Esophagus muscularis mucosa (tissue), 4 donors: ENCODE data around the gene GPR84. TPM values are rescaled to one million over a fixed set of nuclear protein-coding genes. Genes with fewer than 3 reads are reported as not detected.

Source experiments
- DNase-seq: peaks from one replicate; pipeline ENCODE4 v3.0.0-alpha.2; 2017; ENCODE audit errors: extremely low spot score
- H3K27ac ChIP-seq, 4 donors: fragments of 200-600 bp; sonication (generic); replicated peaks in 1 of 4; 1 replicate in 3 of 4; 2 replicates in 1 of 4; pipeline ENCODE4 v1.5.1; 2016 to 2019; ENCODE audit warnings: mild to moderate bottlenecking in 1 of 4
- H3K27me3 ChIP-seq, 4 donors: fragments of 200-600 bp; sonication (generic); one replicate each; pipeline versions ENCODE4 v1.5.1 to v1.6.0; 2016 to 2019
- H3K36me3 ChIP-seq, 4 donors: fragments of 200-600 bp; sonication (generic); one replicate each; pipeline ENCODE4 v1.5.1; 2016 to 2019
- H3K4me1 ChIP-seq, 4 donors: fragments of 200-600 bp; sonication (generic); one replicate each; pipeline ENCODE4 v1.5.1; 2016 to 2019
- H3K4me3 ChIP-seq, 4 donors: fragments of 200-600 bp; sonication (generic); 1 replicate in 2 of 4; 2 replicates in 2 of 4; pipeline ENCODE4 v1.5.1; 2016 to 2019; ENCODE audit warnings: mild to moderate bottlenecking in 4 of 4, moderate library complexity in 1 of 4
- H3K9me3 ChIP-seq, 4 donors: fragments of 200-600 bp; sonication (generic); 1 replicate in 3 of 4; 2 replicates in 1 of 4; pipeline ENCODE4 v1.5.1; 2016 to 2019
- CTCF ChIP-seq, 3 experiments: fragments of 200-600 bp in 2 of 3; fragments of 450-650 bp in 1 of 3; sonication (generic) in 2 of 3; IDR thresholded peaks; one replicate each; pipeline ENCODE4 v1.5.1; 2017 to 2019; ENCODE audit warnings: antibody characterized with exemption in 3 of 3, mild to moderate bottlenecking in 2 of 3, moderate library complexity in 1 of 3
- EP300 ChIP-seq: sonication (generic); formaldehyde crosslinking; IDR thresholded peaks from one replicate; pipeline ENCODE4 v1.6.1; 2017; ENCODE audit warnings: antibody characterized with exemption
- POLR2A ChIP-seq: fragments of 450-650 bp; IDR thresholded peaks from one replicate; pipeline ENCODE4 v1.6.1; 2017; ENCODE audit warnings: antibody characterized with exemption, moderate library complexity, mild to moderate bottlenecking, low read depth
- POLR2AphosphoS5 ChIP-seq, 2 donors: sonication (generic); formaldehyde crosslinking; IDR thresholded peaks; one replicate each; pipeline ENCODE4 v1.6.1; 2017; ENCODE audit warnings: antibody characterized with exemption in 2 of 2
- WGBS: methylation state at CpG from one replicate; pipeline ENCODE4 v1.1.5; 2018; 5-methylcytosine and 5-hydroxymethylcytosine counted together
- intact Hi-C: fragments of 100-400 bp; cut with DNase I; formaldehyde crosslinking; loops from one replicate; pipeline ENCODE4 v1.15.1; 2023
- total RNA-seq, 4 donors: library from RNA; depleted of rRNA; stranded (reverse); fragments of >200 nt; gene quantifications; one replicate each; pipeline versions ENCODE4 v1.1.0 to v1.2.1, GENCODE V29; 2016

Gene GPR84
- total RNA-seq, 4 donors from 2014 or later = 0.66 TPM; not detected in 3

GRCh38 chr12:54349036-54349435 is 15.2 kb downstream of the GPR84 start:
- TF ChIP-seq POLR2AphosphoS5 (IDR thresholded peaks at IDR 0.05) = no peak
- TF ChIP-seq EP300 = no peak
- TF ChIP-seq CTCF (IDR thresholded peaks at IDR 0.05) = no peak
- TF ChIP-seq POLR2A = no peak
- H3K36me3 ChIP-seq = peaks cover 62 to 76% (median 74%) of the 10 kb centered on the region in 4 donors
- no peaks in the 10 kb centered on the region for H3K27me3 ChIP-seq
- no peak for DNase-seq
- H3K4me3 ChIP-seq = no peak overlapping the region
- peaks cover 19 to 36% (median 35%) of the 10 kb centered on the region in 4 donors for H3K4me1 ChIP-seq
- intact Hi-C loops = no loop called here
- WGBS = 86% methylated on average over 4 of the region's 4 CpGs
- no peaks in the 10 kb centered on the region for H3K9me3 ChIP-seq
- no peak overlapping the region for H3K27ac ChIP-seq

- Histone ChIP-seq H3K27me3 (no peaks in the 10 kb centered on the region), H3K9me3 (no peaks in the 10 kb centered on the region), H3K27ac (peak overlapping the region in 1 of 4 donors; percentile 14), H3K36me3 (peaks cover 27 to 65% (median 62%) of the 10 kb centered on the region in 4 donors), H3K4me1 (peaks cover 27 to 56% (median 47%) of the 10 kb centered on the region in 4 donors), H3K4me3 (no peak overlapping the region)
- no peak for DNase-seq
- 69% methylated on average over 9 of the region's 9 CpGs for WGBS
- intact Hi-C loops = no loop called here
- no peak for TF ChIP-seq POLR2AphosphoS5 (IDR thresholded peaks at IDR 0.05)
- TF ChIP-seq POLR2A = no peak
- TF ChIP-seq EP300 = no peak
- TF ChIP-seq CTCF (IDR thresholded peaks at IDR 0.05) = no peak
Observed at GRCh38 chr12:54341378-54342300, 22.6 kb downstream of the GPR84 start.

- Histone ChIP-seq H3K36me3 (peaks cover 23 to 57% (median 54%) of the 10 kb centered on the region in 4 donors), H3K9me3 (no peaks in the 10 kb centered on the region), H3K4me3 (no peak overlapping the region), H3K27me3 (no peaks in the 10 kb centered on the region), H3K27ac (no peak overlapping the region), H3K4me1 (peaks cover 27 to 64% (median 54%) of the 10 kb centered on the region in 4 donors)
- DNase-seq = no peak
- 94% methylated on average over 7 of the region's 7 CpGs for WGBS
- TF ChIP-seq POLR2A (no peak), CTCF (IDR thresholded peaks at IDR 0.05) (no peak), EP300 (no peak), POLR2AphosphoS5 (IDR thresholded peaks at IDR 0.05) (no peak)
- intact Hi-C loops = no loop called here
Observed at GRCh38 chr12:54340846-54341245, 23.4 kb downstream of the GPR84 start.

- WGBS = 67% methylated on average over 4 of the region's 4 CpGs
- Histone ChIP-seq H3K4me3 (no peak overlapping the region), H3K36me3 (peaks cover 7 to 37% (median 33%) of the 10 kb centered on the region in 4 donors), H3K27me3 (no peaks in the 10 kb centered on the region), H3K27ac (peak overlapping the region; percentile 41 to 77 (median 66)), H3K9me3 (no peaks in the 10 kb centered on the region), H3K4me1 (peaks cover 27 to 81% (median 70%) of the 10 kb centered on the region in 4 donors)
- no peak for TF ChIP-seq EP300
- no peak for TF ChIP-seq POLR2A
- no peak for TF ChIP-seq CTCF (IDR thresholded peaks at IDR 0.05)
- TF ChIP-seq POLR2AphosphoS5 (IDR thresholded peaks at IDR 0.05) = no peak
- intact Hi-C loops = no loop called here
- no peak for DNase-seq
Observed at GRCh38 chr12:54338698-54339296, 25.5 kb downstream of the GPR84 start.
